Liver (tissue), 3 donors: ENCODE data around the gene TNNI3.

ENCODE experiments used
- EGR1 ChIP-seq, 2 donors: IDR thresholded peaks; 2 replicates each; pipeline ENCODE4 v1.6.1; 2016 to 2018; ENCODE audit warnings: antibody characterized with exemption in 2 of 2, low read depth in 2 of 2
- JUND ChIP-seq, 2 donors: IDR thresholded peaks; 2 replicates each; pipeline ENCODE4 v1.6.1; 2016; ENCODE audit warnings: antibody characterized with exemption in 2 of 2
- RAD21 ChIP-seq, 2 donors: IDR thresholded peaks; 2 replicates each; pipeline ENCODE4 v1.6.1; 2016; ENCODE audit warnings: antibody characterized with exemption in 2 of 2, mild to moderate bottlenecking in 2 of 2
- TAF1 ChIP-seq: conservative IDR thresholded peaks from 2 replicates; pipeline ENCODE4 v1.6.1; 2016; ENCODE audit warnings: antibody characterized with exemption, mild to moderate bottlenecking
- YY1 ChIP-seq: IDR thresholded peaks from 2 replicates; pipeline ENCODE4 v1.6.1; 2016; ENCODE audit warnings: antibody characterized with exemption, mild to moderate bottlenecking
- TF ChIP-seq, protein P1 (sequence below): fragments of 150-350 bp; IDR thresholded peaks from 2 replicates; pipeline ENCODE4 v1.5.1; 2017; ENCODE audit warnings: improper control_type of control experiment, low read depth, low read length; ENCODE audit not compliant: missing input control
- TF ChIP-seq, protein P2 (sequence below): IDR thresholded peaks from 2 replicates; pipeline ENCODE4 v1.6.1; 2016; ENCODE audit warnings: antibody characterized with exemption
- TF ChIP-seq, protein P3 (sequence below): IDR thresholded peaks from 2 replicates; pipeline ENCODE4 v1.6.1; 2016; ENCODE audit warnings: antibody characterized with exemption, mild to moderate bottlenecking
- TF ChIP-seq, protein P4 (sequence below): IDR thresholded peaks from 2 replicates; pipeline ENCODE4 v1.6.1; 2016; ENCODE audit warnings: antibody characterized with exemption
- TF ChIP-seq, protein P5 (sequence below): IDR thresholded peaks from 2 replicates; pipeline ENCODE4 v1.6.1; 2016; ENCODE audit warnings: antibody characterized with exemption
- donor health status: healthy.
- donor health status: healthy.

DNA sequence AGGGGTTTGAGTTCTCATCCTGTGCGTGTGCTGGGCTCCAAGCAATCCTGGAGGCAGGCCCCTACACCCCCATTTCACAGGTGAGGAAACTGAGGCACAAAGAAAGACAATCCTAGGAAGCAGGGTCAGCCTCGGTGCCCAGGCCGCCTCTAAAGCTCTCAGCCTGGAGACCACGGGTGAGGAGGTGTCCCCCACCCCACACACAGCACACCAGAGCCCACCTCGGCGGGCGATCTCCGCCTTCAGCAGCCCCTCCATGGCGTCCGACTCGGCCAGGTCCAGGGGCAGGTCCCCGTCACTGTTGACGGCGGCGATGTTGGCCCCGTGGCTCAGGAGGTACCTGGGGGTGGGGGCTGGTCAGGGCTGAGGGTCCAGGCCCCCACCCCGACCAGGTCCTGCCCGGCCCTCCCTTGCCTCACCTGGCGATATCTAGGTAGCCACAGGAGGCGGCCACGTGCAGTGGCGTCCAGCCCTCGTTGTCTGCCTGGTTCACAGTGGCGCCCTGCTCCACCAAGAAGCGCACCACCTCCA lies 45.2 kb downstream of the TNNI3 start:
- TF ChIP-seq, protein P1, sequence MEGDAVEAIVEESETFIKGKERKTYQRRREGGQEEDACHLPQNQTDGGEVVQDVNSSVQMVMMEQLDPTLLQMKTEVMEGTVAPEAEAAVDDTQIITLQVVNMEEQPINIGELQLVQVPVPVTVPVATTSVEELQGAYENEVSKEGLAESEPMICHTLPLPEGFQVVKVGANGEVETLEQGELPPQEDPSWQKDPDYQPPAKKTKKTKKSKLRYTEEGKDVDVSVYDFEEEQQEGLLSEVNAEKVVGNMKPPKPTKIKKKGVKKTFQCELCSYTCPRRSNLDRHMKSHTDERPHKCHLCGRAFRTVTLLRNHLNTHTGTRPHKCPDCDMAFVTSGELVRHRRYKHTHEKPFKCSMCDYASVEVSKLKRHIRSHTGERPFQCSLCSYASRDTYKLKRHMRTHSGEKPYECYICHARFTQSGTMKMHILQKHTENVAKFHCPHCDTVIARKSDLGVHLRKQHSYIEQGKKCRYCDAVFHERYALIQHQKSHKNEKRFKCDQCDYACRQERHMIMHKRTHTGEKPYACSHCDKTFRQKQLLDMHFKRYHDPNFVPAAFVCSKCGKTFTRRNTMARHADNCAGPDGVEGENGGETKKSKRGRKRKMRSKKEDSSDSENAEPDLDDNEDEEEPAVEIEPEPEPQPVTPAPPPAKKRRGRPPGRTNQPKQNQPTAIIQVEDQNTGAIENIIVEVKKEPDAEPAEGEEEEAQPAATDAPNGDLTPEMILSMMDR = no peak
- TF ChIP-seq, protein P2, sequence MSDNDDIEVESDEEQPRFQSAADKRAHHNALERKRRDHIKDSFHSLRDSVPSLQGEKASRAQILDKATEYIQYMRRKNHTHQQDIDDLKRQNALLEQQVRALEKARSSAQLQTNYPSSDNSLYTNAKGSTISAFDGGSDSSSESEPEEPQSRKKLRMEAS = no peak
- TF ChIP-seq, protein P3, sequence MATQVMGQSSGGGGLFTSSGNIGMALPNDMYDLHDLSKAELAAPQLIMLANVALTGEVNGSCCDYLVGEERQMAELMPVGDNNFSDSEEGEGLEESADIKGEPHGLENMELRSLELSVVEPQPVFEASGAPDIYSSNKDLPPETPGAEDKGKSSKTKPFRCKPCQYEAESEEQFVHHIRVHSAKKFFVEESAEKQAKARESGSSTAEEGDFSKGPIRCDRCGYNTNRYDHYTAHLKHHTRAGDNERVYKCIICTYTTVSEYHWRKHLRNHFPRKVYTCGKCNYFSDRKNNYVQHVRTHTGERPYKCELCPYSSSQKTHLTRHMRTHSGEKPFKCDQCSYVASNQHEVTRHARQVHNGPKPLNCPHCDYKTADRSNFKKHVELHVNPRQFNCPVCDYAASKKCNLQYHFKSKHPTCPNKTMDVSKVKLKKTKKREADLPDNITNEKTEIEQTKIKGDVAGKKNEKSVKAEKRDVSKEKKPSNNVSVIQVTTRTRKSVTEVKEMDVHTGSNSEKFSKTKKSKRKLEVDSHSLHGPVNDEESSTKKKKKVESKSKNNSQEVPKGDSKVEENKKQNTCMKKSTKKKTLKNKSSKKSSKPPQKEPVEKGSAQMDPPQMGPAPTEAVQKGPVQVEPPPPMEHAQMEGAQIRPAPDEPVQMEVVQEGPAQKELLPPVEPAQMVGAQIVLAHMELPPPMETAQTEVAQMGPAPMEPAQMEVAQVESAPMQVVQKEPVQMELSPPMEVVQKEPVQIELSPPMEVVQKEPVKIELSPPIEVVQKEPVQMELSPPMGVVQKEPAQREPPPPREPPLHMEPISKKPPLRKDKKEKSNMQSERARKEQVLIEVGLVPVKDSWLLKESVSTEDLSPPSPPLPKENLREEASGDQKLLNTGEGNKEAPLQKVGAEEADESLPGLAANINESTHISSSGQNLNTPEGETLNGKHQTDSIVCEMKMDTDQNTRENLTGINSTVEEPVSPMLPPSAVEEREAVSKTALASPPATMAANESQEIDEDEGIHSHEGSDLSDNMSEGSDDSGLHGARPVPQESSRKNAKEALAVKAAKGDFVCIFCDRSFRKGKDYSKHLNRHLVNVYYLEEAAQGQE = no peak
- TF ChIP-seq, protein P4, sequence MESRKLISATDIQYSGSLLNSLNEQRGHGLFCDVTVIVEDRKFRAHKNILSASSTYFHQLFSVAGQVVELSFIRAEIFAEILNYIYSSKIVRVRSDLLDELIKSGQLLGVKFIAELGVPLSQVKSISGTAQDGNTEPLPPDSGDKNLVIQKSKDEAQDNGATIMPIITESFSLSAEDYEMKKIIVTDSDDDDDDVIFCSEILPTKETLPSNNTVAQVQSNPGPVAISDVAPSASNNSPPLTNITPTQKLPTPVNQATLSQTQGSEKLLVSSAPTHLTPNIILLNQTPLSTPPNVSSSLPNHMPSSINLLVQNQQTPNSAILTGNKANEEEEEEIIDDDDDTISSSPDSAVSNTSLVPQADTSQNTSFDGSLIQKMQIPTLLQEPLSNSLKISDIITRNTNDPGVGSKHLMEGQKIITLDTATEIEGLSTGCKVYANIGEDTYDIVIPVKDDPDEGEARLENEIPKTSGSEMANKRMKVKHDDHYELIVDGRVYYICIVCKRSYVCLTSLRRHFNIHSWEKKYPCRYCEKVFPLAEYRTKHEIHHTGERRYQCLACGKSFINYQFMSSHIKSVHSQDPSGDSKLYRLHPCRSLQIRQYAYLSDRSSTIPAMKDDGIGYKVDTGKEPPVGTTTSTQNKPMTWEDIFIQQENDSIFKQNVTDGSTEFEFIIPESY = no peak
- TF ChIP-seq, protein P5, sequence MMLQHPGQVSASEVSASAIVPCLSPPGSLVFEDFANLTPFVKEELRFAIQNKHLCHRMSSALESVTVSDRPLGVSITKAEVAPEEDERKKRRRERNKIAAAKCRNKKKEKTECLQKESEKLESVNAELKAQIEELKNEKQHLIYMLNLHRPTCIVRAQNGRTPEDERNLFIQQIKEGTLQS = no peak
- TF ChIP-seq RAD21 (IDR thresholded peaks at IDR 0.05) (no peak), JUND (IDR thresholded peaks at IDR 0.05) (no peak), YY1 (no peak), EGR1 (IDR thresholded peaks at IDR 0.05; ENCODE audit: low read depth in 2 of 2) (no peak), TAF1 (no peak)
